Panc1 (cell line): ENCODE data around the gene GNB1. TPM values are rescaled to one million over a fixed set of nuclear protein-coding genes. Genes with fewer than 3 reads are reported as not detected.

Experiments used
- ATAC-seq: fragments of 200-7000 bp; cut with Tn5 transposase; 2 replicates; pipeline ENCODE4 v1.9.1; 2020; ENCODE audit warnings: mild to moderate bottlenecking, moderate library complexity
- BruUV-seq: library from RNA; stranded (reverse); fragments of 400-500 nt; replicated peaks from 2 replicates; lab custom pipeline; 2021; lab: Mats Ljungman, UMichigan
- CTCF ChIA-PET: fragments of 300-600 bp; sonication (Branson Sonifier 250); formaldehyde crosslinking; loops from one replicate; lab custom pipeline; 2022; ENCODE audit warnings: antibody characterized with exemption; lab: Charles Lee
- POLR2A ChIA-PET: fragments of 300-600 bp; sonication (Branson Sonifier 250); formaldehyde crosslinking; loops from one replicate; lab custom pipeline; 2022; ENCODE audit warnings: antibody characterized with exemption; lab: Charles Lee
- DNase-seq: peaks from one replicate; pipeline ENCODE4 v3.0.0-alpha.2; 2010; ENCODE audit warnings: low read depth, low spot score
- H3K27ac ChIP-seq: 2 replicates; pipeline ENCODE4 v1.5.1; 2011; ENCODE audit warnings: mild to moderate bottlenecking, low read length, inconsistent platforms
- H3K27me3 ChIP-seq: fragments of 200-500 bp; sonication (Bioruptor generic); 2 replicates; pipeline ENCODE4 v1.6.0; 2014; ENCODE audit warnings: low read length, inconsistent platforms; ENCODE audit not compliant: control insufficient read depth, insufficient read depth
- H3K36me3 ChIP-seq: fragments of 200-500 bp; sonication (Bioruptor generic); 2 replicates; pipeline ENCODE4 v1.5.1; 2014; ENCODE audit warnings: inconsistent platforms, mild to moderate bottlenecking, low read length, moderate library complexity; ENCODE audit not compliant: control insufficient read depth, insufficient read depth
- H3K4me1 ChIP-seq: 2 replicates; pipeline ENCODE4 v1.5.1; 2011; ENCODE audit warnings: inconsistent platforms, mild to moderate bottlenecking, low read length, moderate library complexity; ENCODE audit not compliant: control insufficient read depth, insufficient read depth
- H3K4me3 ChIP-seq, 2 experiments: 2 replicates each; pipeline ENCODE4 v1.5.1; 2011 to 2012; ENCODE audit warnings: low read depth in 2 of 2, low read length in 2 of 2, mild to moderate bottlenecking in 2 of 2, inconsistent platforms in 1 of 2, moderate library complexity in 1 of 2
- H3K9me3 ChIP-seq: fragments of 200-500 bp; sonication (Bioruptor generic); 2 replicates; pipeline ENCODE4 v1.5.1; 2014; ENCODE audit warnings: low read depth, mild to moderate bottlenecking, inconsistent platforms, low read length, moderate library complexity; ENCODE audit not compliant: control insufficient read depth, insufficient read depth
- CTCF ChIP-seq: fragments of 450-650 bp; IDR thresholded peaks from 2 replicates; pipeline ENCODE4 v1.5.1; 2017; ENCODE audit warnings: mild to moderate bottlenecking
- POLR2AphosphoS5 ChIP-seq: IDR thresholded peaks from 2 replicates; pipeline ENCODE4 v1.6.1; 2012; ENCODE audit warnings: mild to moderate bottlenecking, low read depth, low read length, moderate library complexity
- SIN3A ChIP-seq: IDR thresholded peaks from 2 replicates; pipeline ENCODE4 v1.6.1; 2012; ENCODE audit warnings: low read depth, mild to moderate bottlenecking, low read length, moderate library complexity, borderline replicate concordance; ENCODE audit not compliant: insufficient read depth
- TCF7L2 ChIP-seq: IDR thresholded peaks from 2 replicates; pipeline ENCODE4 v1.6.1; 2011; ENCODE audit warnings: mild to moderate bottlenecking, low read depth, low read length, inconsistent platforms
- in situ Hi-C: cut with HindIII; loops from 2 replicates; pipeline ENCODE4 v1.10.0; 2016; ENCODE audit warnings: low sequenced_read_pairs, low pct_unique_long_range_greater_than_20kb
- intact Hi-C: fragments of 100-400 bp; cut with micrococcal nuclease; formaldehyde crosslinking; loops from one replicate; pipeline ENCODE4 v1.10.0; 2022; ENCODE audit not compliant: unreplicated experiment
- total RNA-seq: library from RNA; stranded (reverse); gene quantifications from one replicate; pipeline ENCODE4 v1.2.1, GENCODE V29; 2021; ENCODE audit not compliant: unreplicated experiment
- TF ChIP-seq, protein P1 (sequence below), 2 experiments: IDR thresholded peaks; 2 replicates each; pipeline ENCODE4 v1.6.1; 2011 to 2012; ENCODE audit warnings: low read depth in 2 of 2, control low read depth in 1 of 2, low read length in 1 of 2, mild to moderate bottlenecking in 1 of 2, moderate library complexity in 1 of 2; ENCODE audit not compliant: insufficient read depth in 1 of 2

The GNB1 gene
- total RNA-seq, 1 experiment from 2014 or later, result 499 TPM

DNA sequence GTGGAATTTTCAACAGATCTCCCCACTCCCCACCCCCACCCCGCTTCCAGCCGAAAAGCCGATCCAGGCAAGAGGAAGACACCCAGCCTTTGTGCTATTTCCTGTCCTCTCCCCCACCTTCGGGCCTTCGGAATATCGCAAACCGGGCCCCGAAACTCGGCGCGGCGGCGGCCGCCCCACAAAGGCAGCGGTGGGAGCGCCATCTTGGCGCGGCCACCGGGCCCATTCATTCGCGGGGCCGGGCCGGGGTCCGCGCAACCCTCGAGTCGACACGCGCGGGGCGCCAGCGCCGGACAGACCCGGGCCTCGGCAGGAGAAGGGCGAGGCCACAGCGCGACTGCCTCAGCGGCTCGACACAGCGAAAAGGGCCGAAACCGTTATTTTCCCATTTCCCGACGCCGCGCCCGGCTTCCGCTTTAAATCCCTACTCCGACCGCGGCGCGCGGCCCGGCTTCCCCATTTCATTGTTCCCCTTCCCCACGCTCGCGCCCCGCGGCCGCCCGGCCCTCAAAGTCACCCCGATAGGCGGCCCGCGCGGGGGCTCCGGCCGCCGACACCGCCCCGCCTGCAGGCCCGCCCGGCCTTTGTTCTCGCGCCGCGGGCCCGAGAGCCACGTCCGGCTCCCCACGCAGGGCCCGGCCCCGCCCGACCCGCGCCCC, 911 bp downstream of the GNB1 start:
- CTCF ChIA-PET, result no interaction called here
- ATAC-seq (peak; percentile 45), DNase-seq (no peak)
- no peaks in the 10 kb centered on the region for H3K27me3 ChIP-seq
- TF ChIP-seq SIN3A (0 out of 2 replicates have a peak, but pooled peaks have one; percentile 33), POLR2AphosphoS5 (peak; percentile 60; the same call in 1 of the 2 replicates), TCF7L2 (peak; percentile 76), CTCF (no peak)
- TF ChIP-seq, protein P1, sequence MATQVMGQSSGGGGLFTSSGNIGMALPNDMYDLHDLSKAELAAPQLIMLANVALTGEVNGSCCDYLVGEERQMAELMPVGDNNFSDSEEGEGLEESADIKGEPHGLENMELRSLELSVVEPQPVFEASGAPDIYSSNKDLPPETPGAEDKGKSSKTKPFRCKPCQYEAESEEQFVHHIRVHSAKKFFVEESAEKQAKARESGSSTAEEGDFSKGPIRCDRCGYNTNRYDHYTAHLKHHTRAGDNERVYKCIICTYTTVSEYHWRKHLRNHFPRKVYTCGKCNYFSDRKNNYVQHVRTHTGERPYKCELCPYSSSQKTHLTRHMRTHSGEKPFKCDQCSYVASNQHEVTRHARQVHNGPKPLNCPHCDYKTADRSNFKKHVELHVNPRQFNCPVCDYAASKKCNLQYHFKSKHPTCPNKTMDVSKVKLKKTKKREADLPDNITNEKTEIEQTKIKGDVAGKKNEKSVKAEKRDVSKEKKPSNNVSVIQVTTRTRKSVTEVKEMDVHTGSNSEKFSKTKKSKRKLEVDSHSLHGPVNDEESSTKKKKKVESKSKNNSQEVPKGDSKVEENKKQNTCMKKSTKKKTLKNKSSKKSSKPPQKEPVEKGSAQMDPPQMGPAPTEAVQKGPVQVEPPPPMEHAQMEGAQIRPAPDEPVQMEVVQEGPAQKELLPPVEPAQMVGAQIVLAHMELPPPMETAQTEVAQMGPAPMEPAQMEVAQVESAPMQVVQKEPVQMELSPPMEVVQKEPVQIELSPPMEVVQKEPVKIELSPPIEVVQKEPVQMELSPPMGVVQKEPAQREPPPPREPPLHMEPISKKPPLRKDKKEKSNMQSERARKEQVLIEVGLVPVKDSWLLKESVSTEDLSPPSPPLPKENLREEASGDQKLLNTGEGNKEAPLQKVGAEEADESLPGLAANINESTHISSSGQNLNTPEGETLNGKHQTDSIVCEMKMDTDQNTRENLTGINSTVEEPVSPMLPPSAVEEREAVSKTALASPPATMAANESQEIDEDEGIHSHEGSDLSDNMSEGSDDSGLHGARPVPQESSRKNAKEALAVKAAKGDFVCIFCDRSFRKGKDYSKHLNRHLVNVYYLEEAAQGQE (IDR thresholded peaks at IDR 0.05; ENCODE audit: insufficient read depth in 1 of 2, low read depth in 2 of 2, low read length in 1 of 2), result no peak
- in situ Hi-C loops, result loop anchor here (5.0 kb wide), 1 partner anchor 68 kb away; no protein-coding TSS in a partner anchor
- H3K9me3 ChIP-seq, result no peaks in the 10 kb centered on the region
- peaks cover 50% of the 10 kb centered on the region for H3K4me1 ChIP-seq
- intact Hi-C loops, result no loop called here
- no TSS peak for BruUV-seq
- POLR2A ChIA-PET, result no interaction called here
- H3K27ac ChIP-seq, result peak overlapping the region; percentile 91
- H3K36me3 ChIP-seq, result peaks cover 4% of the 10 kb centered on the region; the same call in 1 of the 2 replicates
- peak overlapping the region; percentile 62 to 80 for H3K4me3 ChIP-seq

GRCh38 chr1:1889090-1889750, 1.7 kb downstream of the GNB1 start:
- TSS peak; percentile 77 for BruUV-seq
- intact Hi-C loops, result no loop called here

More at GRCh38 chr1:1889090-1889750, 1.7 kb downstream of the GNB1 start:
- Histone ChIP-seq H3K36me3 (peaks cover 4% of the 10 kb centered on the region; the same call in 1 of the 2 replicates), H3K4me3 (peak overlapping the region; percentile 62 to 80), H3K27me3 (no peaks in the 10 kb centered on the region), H3K4me1 (peaks cover 43% of the 10 kb centered on the region), H3K9me3 (no peaks in the 10 kb centered on the region), H3K27ac (peak overlapping the region; percentile 91)
- in situ Hi-C loops, result loop anchor here (5.0 kb wide), 1 partner anchor 67 kb away; no protein-coding TSS in a partner anchor
- ChIA-PET POLR2A (no interaction called here), CTCF (no interaction called here)
- no peak for ATAC-seq
- TF ChIP-seq SIN3A (no peak), TCF7L2 (no peak), POLR2AphosphoS5 (no peak), CTCF (no peak)
- TF ChIP-seq, protein P1 (IDR thresholded peaks at IDR 0.05; ENCODE audit: insufficient read depth in 1 of 2, low read depth in 2 of 2, low read length in 1 of 2), result no peak
- DNase-seq, result no peak
